Gastrocnemius medialis (tissue), 4 donors: ENCODE results near the gene KLLN.

ENCODE experiments used
- CTCF ChIP-seq, 5 experiments: fragments of 450-650 bp in 3 of 5; fragments of 200-600 bp in 2 of 5; sonication (generic) in 2 of 5; IDR thresholded peaks in 4 of 5; conservative IDR thresholded peaks in 1 of 5; 1 replicate in 4 of 5; 2 replicates in 1 of 5; pipeline ENCODE4 v1.5.1; 2016 to 2019; ENCODE audit warnings: antibody characterized with exemption in 5 of 5, mild to moderate bottlenecking in 3 of 5, moderate library complexity in 3 of 5
- POLR2A ChIP-seq, 2 donors: fragments of 450-650 bp; IDR thresholded peaks; one replicate each; pipeline ENCODE4 v1.6.1; 2017; ENCODE audit warnings: antibody characterized with exemption in 2 of 2, mild to moderate bottlenecking in 2 of 2, moderate library complexity in 2 of 2

GRCh38 chr10:87846023-87846422 is 17.3 kb downstream of the KLLN start:
- TF ChIP-seq CTCF (IDR thresholded peaks at IDR 0.05 in 4 of 5, conservative IDR thresholded peaks at IDR 0.05 in 1 of 5): no peak
- TF ChIP-seq POLR2A (IDR thresholded peaks at IDR 0.05): no peak
